ENCODE results near the gene RGS3. TPM values are rescaled to one million over a fixed set of nuclear protein-coding genes. Genes with fewer than 3 reads are reported as not detected.
"Not testable (repeated sequence)": the region's sequence is repeated elsewhere in the genome, so short reads cannot be mapped to it uniquely, and the experiment has no call there.

Gene RGS3
- total RNA-seq, 6 donors from 2014 or later: 60.3 to 93.2 (median 72.6) TPM

GRCh38 chr9:113635586-113635985 lies 172.1 kb downstream of the RGS3 start:
- DNase-seq: peak in 1 of 2 donors; percentile 14
- WGBS, 2 donors: 84 to 89% methylated on average over 5 of the region's 5 CpGs

GRCh38 chr9:113636165-113636564 lies 172.6 kb downstream of the RGS3 start:
- no peaks in the 10 kb centered on the region for H3K36me3 ChIP-seq
- no peaks in the 10 kb centered on the region for H3K9me3 ChIP-seq
- H3K27me3 ChIP-seq: no peaks in the 10 kb centered on the region
- H3K4me1 ChIP-seq: peaks cover 0 to 11% (median 3%) of the 10 kb centered on the region in 4 donors
- ATAC-seq (ENCODE audit: low FRiP score in 2 of 2) (no peak), DNase-seq (peak in 1 of 2 donors; percentile 15)
- TF ChIP-seq POLR2A (IDR thresholded peaks at IDR 0.05) (no peak), CTCF (IDR thresholded peaks at IDR 0.05) (no peak), EP300 (IDR thresholded peaks at IDR 0.05) (no peak), POLR2AphosphoS5 (IDR thresholded peaks at IDR 0.05) (no peak)
- 71 to 79% methylated on average over 7 to 10 of the region's 10 CpGs for WGBS, 2 donors
- H3K27ac ChIP-seq: no peak overlapping the region
- H3K4me3 ChIP-seq: no peak overlapping the region

More at GRCh38 chr9:113635586-113635985, 172.1 kb downstream of the RGS3 start:
- ATAC-seq (ENCODE audit: low FRiP score in 2 of 2): no peak
- TF ChIP-seq EP300 (IDR thresholded peaks at IDR 0.05) (no peak), POLR2AphosphoS5 (IDR thresholded peaks at IDR 0.05) (no peak), POLR2A (IDR thresholded peaks at IDR 0.05) (no peak), CTCF (IDR thresholded peaks at IDR 0.05) (no peak)
- H3K36me3 ChIP-seq: no peaks in the 10 kb centered on the region
- H3K4me1 ChIP-seq: peaks cover 0 to 11% (median 3%) of the 10 kb centered on the region in 4 donors
- H3K27ac ChIP-seq: no peak overlapping the region
- H3K27me3 ChIP-seq: no peaks in the 10 kb centered on the region
- H3K9me3 ChIP-seq: no peaks in the 10 kb centered on the region
- no peak overlapping the region for H3K4me3 ChIP-seq

- Histone ChIP-seq H3K4me1 (peaks cover 0 to 9% (median 3%) of the 10 kb centered on the region in 4 donors), H3K36me3 (no peaks in the 10 kb centered on the region), H3K9me3 (no peaks in the 10 kb centered on the region), H3K4me3 (no peak overlapping the region), H3K27me3 (no peaks in the 10 kb centered on the region), H3K27ac (no peak overlapping the region)
- ATAC-seq (ENCODE audit: low FRiP score in 2 of 2): no peak
- WGBS, 2 donors: 90 to 92% methylated on average over 6 of the region's 6 CpGs
- DNase-seq: no peak
- TF ChIP-seq CTCF (IDR thresholded peaks at IDR 0.05): no peak
- TF ChIP-seq EP300 (IDR thresholded peaks at IDR 0.05): no peak
- no peak for TF ChIP-seq POLR2A (IDR thresholded peaks at IDR 0.05)
- TF ChIP-seq POLR2AphosphoS5 (IDR thresholded peaks at IDR 0.05): no peak
These were observed 173.2 kb downstream of the RGS3 start for GRCh38 chr9:113636693-113637092.

- DNase-seq: no peak
- no peak overlapping the region for H3K27ac ChIP-seq
- peaks cover 0 to 5% (median 2%) of the 10 kb centered on the region in 4 donors for H3K4me1 ChIP-seq
- no peak for TF ChIP-seq POLR2AphosphoS5 (IDR thresholded peaks at IDR 0.05)
- no peak for TF ChIP-seq EP300 (IDR thresholded peaks at IDR 0.05)
- TF ChIP-seq CTCF (IDR thresholded peaks at IDR 0.05): no peak
- no peak for TF ChIP-seq POLR2A (IDR thresholded peaks at IDR 0.05)
- ATAC-seq (ENCODE audit: low FRiP score in 2 of 2): no peak
- no peaks in the 10 kb centered on the region for H3K36me3 ChIP-seq
- H3K4me3 ChIP-seq: no peak overlapping the region
- no peaks in the 10 kb centered on the region for H3K27me3 ChIP-seq
- no peaks in the 10 kb centered on the region for H3K9me3 ChIP-seq
- WGBS, 2 donors: 88 to 90% methylated on average over 7 of the region's 7 CpGs
These were observed 175.0 kb downstream of the RGS3 start for GRCh38 chr9:113638490-113638889.

GRCh38 chr9:113638897-113639296 lies 175.4 kb downstream of the RGS3 start:
- Histone ChIP-seq H3K27ac (no peak overlapping the region), H3K4me3 (no peak overlapping the region), H3K36me3 (no peaks in the 10 kb centered on the region), H3K4me1 (peaks cover 0 to 5% (median 2%) of the 10 kb centered on the region in 4 donors), H3K9me3 (no peaks in the 10 kb centered on the region), H3K27me3 (no peaks in the 10 kb centered on the region)
- DNase-seq (peak in 1 of 2 donors; percentile 1), ATAC-seq (ENCODE audit: low FRiP score in 2 of 2) (no peak)
- TF ChIP-seq CTCF (IDR thresholded peaks at IDR 0.05): no peak
- no peak for TF ChIP-seq POLR2A (IDR thresholded peaks at IDR 0.05)
- no peak for TF ChIP-seq EP300 (IDR thresholded peaks at IDR 0.05)
- no peak for TF ChIP-seq POLR2AphosphoS5 (IDR thresholded peaks at IDR 0.05)
- 91 to 93% methylated on average over 4 of the region's 4 CpGs for WGBS, 2 donors

GRCh38 chr9:113639411-113639970 lies 176.0 kb downstream of the RGS3 start:
- H3K9me3 ChIP-seq, H3K27ac ChIP-seq, H3K4me1 ChIP-seq, H3K36me3 ChIP-seq, H3K27me3 ChIP-seq, H3K4me3 ChIP-seq: not testable (repeated sequence)
- peak in 1 of 2 donors; percentile 34 for ATAC-seq (ENCODE audit: low FRiP score in 2 of 2)
- peak in 1 of 2 donors; percentile 10 for DNase-seq
- WGBS, 2 donors: 87 to 93% methylated on average over 15 of the region's 15 CpGs
